Gastrocnemius medialis (tissue), 4 donors: ENCODE measurements around the gene LEPR.

Experiments
- POLR2A ChIP-seq, 2 donors: fragments of 450-650 bp; IDR thresholded peaks; one replicate each; pipeline ENCODE4 v1.6.1; 2017; ENCODE audit warnings: antibody characterized with exemption in 2 of 2, mild to moderate bottlenecking in 2 of 2, moderate library complexity in 2 of 2
- TF ChIP-seq, protein P1 (sequence below), 5 experiments: fragments of 450-650 bp in 3 of 5; fragments of 200-600 bp in 2 of 5; sonication (generic) in 2 of 5; IDR thresholded peaks in 4 of 5; conservative IDR thresholded peaks in 1 of 5; 1 replicate in 4 of 5; 2 replicates in 1 of 5; pipeline ENCODE4 v1.5.1; 2016 to 2019; ENCODE audit warnings: antibody characterized with exemption in 5 of 5, mild to moderate bottlenecking in 3 of 5, moderate library complexity in 3 of 5

DNA sequence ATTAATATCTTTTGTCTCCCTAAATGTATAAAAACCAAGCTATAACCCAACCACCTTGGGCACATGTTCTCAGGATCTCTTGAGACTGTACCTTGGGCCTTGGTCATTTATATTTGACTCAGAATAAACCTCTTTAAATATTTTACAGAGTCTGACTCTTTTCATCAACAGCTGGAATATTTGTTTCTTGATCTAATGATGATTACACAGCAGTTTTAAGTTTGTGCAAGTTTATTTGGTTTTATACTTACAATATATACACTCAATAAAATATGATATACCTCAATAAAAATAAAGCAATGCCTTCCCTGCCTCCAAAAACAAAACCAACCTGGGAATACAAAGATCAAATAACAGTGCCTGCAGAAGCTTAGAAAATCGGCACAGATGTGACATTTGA, 22.0 kb downstream of the LEPR start:
- no peak for TF ChIP-seq POLR2A (IDR thresholded peaks at IDR 0.05)
- TF ChIP-seq, protein P1, sequence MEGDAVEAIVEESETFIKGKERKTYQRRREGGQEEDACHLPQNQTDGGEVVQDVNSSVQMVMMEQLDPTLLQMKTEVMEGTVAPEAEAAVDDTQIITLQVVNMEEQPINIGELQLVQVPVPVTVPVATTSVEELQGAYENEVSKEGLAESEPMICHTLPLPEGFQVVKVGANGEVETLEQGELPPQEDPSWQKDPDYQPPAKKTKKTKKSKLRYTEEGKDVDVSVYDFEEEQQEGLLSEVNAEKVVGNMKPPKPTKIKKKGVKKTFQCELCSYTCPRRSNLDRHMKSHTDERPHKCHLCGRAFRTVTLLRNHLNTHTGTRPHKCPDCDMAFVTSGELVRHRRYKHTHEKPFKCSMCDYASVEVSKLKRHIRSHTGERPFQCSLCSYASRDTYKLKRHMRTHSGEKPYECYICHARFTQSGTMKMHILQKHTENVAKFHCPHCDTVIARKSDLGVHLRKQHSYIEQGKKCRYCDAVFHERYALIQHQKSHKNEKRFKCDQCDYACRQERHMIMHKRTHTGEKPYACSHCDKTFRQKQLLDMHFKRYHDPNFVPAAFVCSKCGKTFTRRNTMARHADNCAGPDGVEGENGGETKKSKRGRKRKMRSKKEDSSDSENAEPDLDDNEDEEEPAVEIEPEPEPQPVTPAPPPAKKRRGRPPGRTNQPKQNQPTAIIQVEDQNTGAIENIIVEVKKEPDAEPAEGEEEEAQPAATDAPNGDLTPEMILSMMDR (IDR thresholded peaks at IDR 0.05 in 4 of 5, conservative IDR thresholded peaks at IDR 0.05 in 1 of 5) = no peak
